Subcutaneous abdominal adipose tissue (tissue), 5 donors: ENCODE results near the gene PIMREG.
A peak's percentile ranks its signal among the peaks of the same experiment; 100 is the strongest.

Experiments
- H3K27ac ChIP-seq: one replicate; pipeline ENCODE4 v1.7.0; 2013; ENCODE audit warnings: low read depth, mild to moderate bottlenecking, inconsistent platforms, low read length, moderate library complexity
- H3K27me3 ChIP-seq, 5 donors: one replicate each; pipeline ENCODE4 v1.7.0; 2013; ENCODE audit warnings: low read length in 5 of 5, inconsistent platforms in 1 of 5; ENCODE audit not compliant: control insufficient read depth in 5 of 5, insufficient read depth in 4 of 5
- H3K36me3 ChIP-seq, 5 donors: one replicate each; pipeline ENCODE4 v1.7.0; 2013; ENCODE audit warnings: low read length in 5 of 5; ENCODE audit not compliant: control insufficient read depth in 5 of 5, insufficient read depth in 5 of 5
- H3K4me1 ChIP-seq, 5 donors: one replicate each; pipeline ENCODE4 v1.7.0; 2013; ENCODE audit warnings: low read length in 5 of 5, mild to moderate bottlenecking in 3 of 5, moderate library complexity in 1 of 5; ENCODE audit not compliant: control insufficient read depth in 5 of 5, insufficient read depth in 5 of 5
- H3K4me3 ChIP-seq, 5 donors: one replicate each; pipeline ENCODE4 v1.7.0; 2013; ENCODE audit warnings: low read length in 5 of 5, low read depth in 1 of 5
- H3K9ac ChIP-seq, 5 donors: one replicate each; pipeline ENCODE4 v1.7.0; 2013; ENCODE audit warnings: low read length in 5 of 5, mild to moderate bottlenecking in 4 of 5, moderate library complexity in 3 of 5
- H3K9me3 ChIP-seq, 5 donors: one replicate each; pipeline ENCODE4 v1.7.0; 2013; ENCODE audit warnings: low read length in 5 of 5; ENCODE audit not compliant: control insufficient read depth in 5 of 5
- donor health status: healthy.
- donor health status: healthy.
- donor health status: healthy.
- donor health status: healthy.
- donor health status: healthy.

The PIMREG gene

GRCh38 chr17:6422654-6423241 lies 21.5 kb upstream of the PIMREG start:
- Histone ChIP-seq H3K4me3 (no peak overlapping the region), H3K9ac (no peak overlapping the region), H3K4me1 (peaks cover 0 to 4% (median 0%) of the 10 kb centered on the region in 5 donors), H3K27ac (no peak overlapping the region), H3K36me3 (no peaks in the 10 kb centered on the region), H3K9me3 (no peaks in the 10 kb centered on the region), H3K27me3 (peaks cover 0 to 24% (median 19%) of the 10 kb centered on the region in 5 donors)

DNA sequence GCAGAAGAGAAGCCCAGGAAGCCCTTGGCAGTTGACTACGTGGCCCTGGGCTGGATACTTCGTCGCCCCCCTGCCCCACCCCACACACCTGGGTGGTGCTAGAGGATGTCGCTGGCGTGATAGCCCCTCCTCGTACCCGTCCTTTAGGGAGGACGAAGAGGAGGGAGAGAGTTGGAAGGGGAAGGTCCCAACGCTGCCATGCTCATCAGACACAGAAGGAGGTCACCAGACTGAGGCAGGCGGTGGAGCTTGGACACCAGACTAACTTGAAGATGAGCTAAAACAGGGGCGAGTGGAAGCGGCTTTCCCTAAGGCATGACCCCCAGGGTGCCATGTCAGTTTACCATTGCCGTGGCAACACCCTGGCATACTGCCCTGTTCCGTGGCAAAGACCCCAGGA lies 20.3 kb upstream of the PIMREG start:
- H3K4me3 ChIP-seq = no peak overlapping the region
- H3K27ac ChIP-seq = no peak overlapping the region

DNA sequence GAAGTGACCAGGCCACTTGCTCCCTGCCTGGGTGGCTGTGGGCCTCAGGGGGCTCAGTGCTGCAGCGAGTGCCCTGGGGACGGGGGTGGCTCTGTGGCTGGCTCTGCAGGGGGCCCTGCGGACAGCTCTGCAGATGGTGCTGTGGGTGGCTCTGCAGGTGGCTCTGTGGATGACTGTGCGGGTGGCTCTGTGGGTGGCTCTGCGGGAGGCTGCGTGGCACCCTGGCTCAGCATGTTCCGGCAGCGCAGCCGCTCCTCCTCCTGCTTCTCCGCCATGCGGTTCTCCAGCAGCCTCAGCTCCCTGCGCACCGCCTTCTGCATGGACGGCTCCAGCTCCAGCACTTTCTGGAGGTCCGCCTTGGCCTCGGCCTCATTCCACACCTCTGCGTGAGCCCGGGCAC lies 18.8 kb upstream of the PIMREG start:
- H3K27ac ChIP-seq = no peak overlapping the region
- no peak overlapping the region for H3K4me3 ChIP-seq
- H3K27me3 ChIP-seq = peaks cover 0 to 16% (median 12%) of the 10 kb centered on the region in 5 donors
- peaks cover 0 to 8% (median 0%) of the 10 kb centered on the region in 5 donors for H3K4me1 ChIP-seq
- H3K36me3 ChIP-seq = no peaks in the 10 kb centered on the region
- H3K9me3 ChIP-seq = no peaks in the 10 kb centered on the region
- H3K9ac ChIP-seq = no peak overlapping the region

More for the DNA sequence above, 20.3 kb upstream of the PIMREG start:
- Histone ChIP-seq H3K9ac (no peak overlapping the region), H3K36me3 (no peaks in the 10 kb centered on the region), H3K4me1 (peaks cover 0 to 8% (median 0%) of the 10 kb centered on the region in 5 donors), H3K27me3 (peaks cover 0 to 24% (median 17%) of the 10 kb centered on the region in 5 donors), H3K9me3 (no peaks in the 10 kb centered on the region)

- no peak overlapping the region for H3K4me3 ChIP-seq
- peaks cover 0 to 15% (median 9%) of the 10 kb centered on the region in 5 donors for H3K27me3 ChIP-seq
- no peak overlapping the region for H3K9ac ChIP-seq
Observed at GRCh38 chr17:6426356-6427101, 17.7 kb upstream of the PIMREG start.

GRCh38 chr17:6427279-6427781 lies 16.9 kb upstream of the PIMREG start:
- H3K27ac ChIP-seq = no peak overlapping the region
- H3K27me3 ChIP-seq = peaks cover 0 to 15% (median 9%) of the 10 kb centered on the region in 5 donors
- no peak overlapping the region for H3K4me3 ChIP-seq
- H3K9me3 ChIP-seq = peaks cover 0 to 6% (median 4%) of the 10 kb centered on the region in 5 donors
- no peaks in the 10 kb centered on the region for H3K36me3 ChIP-seq
- peaks cover 0 to 8% (median 0%) of the 10 kb centered on the region in 5 donors for H3K4me1 ChIP-seq
- H3K9ac ChIP-seq = peak overlapping the region in 1 of 5 donors; percentile 30

More at GRCh38 chr17:6426356-6427101, 17.7 kb upstream of the PIMREG start:
- peaks cover 0 to 6% (median 4%) of the 10 kb centered on the region in 5 donors for H3K9me3 ChIP-seq
- H3K27ac ChIP-seq = no peak overlapping the region
- H3K4me1 ChIP-seq = peaks cover 0 to 8% (median 0%) of the 10 kb centered on the region in 5 donors
- no peaks in the 10 kb centered on the region for H3K36me3 ChIP-seq

GRCh38 chr17:6428207-6428965 lies 15.9 kb upstream of the PIMREG start:
- peaks cover 0 to 8% (median 0%) of the 10 kb centered on the region in 5 donors for H3K4me1 ChIP-seq
- peaks cover 0 to 6% (median 4%) of the 10 kb centered on the region in 5 donors for H3K9me3 ChIP-seq
- H3K4me3 ChIP-seq = no peak overlapping the region
- no peak overlapping the region for H3K27ac ChIP-seq
- H3K27me3 ChIP-seq = peaks cover 0 to 15% (median 9%) of the 10 kb centered on the region in 5 donors
- H3K9ac ChIP-seq = no peak overlapping the region
- no peaks in the 10 kb centered on the region for H3K36me3 ChIP-seq

DNA sequence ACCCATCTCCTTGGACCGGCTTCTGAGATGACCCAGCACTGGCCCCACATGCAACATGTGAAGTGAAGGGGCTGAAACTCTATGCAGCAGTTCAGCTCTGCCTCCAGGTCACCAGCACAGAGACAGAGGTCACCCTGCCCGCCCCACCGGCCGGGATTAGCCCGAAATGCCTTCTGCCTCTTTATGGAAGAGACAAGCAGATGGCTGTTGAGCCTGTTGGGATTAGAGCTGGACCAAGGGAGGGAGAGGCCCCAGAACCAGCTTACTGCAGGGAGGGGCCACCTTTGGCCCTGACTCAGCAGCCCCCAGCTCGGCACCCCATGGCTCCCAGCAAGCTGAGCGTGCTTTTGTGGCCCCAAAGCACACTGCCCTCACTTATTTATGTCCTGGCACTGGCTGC lies 15.0 kb upstream of the PIMREG start:
- no peak overlapping the region for H3K4me3 ChIP-seq
- no peak overlapping the region for H3K27ac ChIP-seq
- H3K27me3 ChIP-seq = peaks cover 0 to 13% (median 4%) of the 10 kb centered on the region in 5 donors
- H3K9ac ChIP-seq = no peak overlapping the region
- H3K4me1 ChIP-seq = peaks cover 0 to 8% (median 0%) of the 10 kb centered on the region in 5 donors
- H3K36me3 ChIP-seq = no peaks in the 10 kb centered on the region
- H3K9me3 ChIP-seq = peaks cover 0 to 6% (median 4%) of the 10 kb centered on the region in 5 donors

- H3K9me3 ChIP-seq = peaks cover 0 to 6% (median 4%) of the 10 kb centered on the region in 5 donors
- H3K27me3 ChIP-seq = peaks cover 0 to 12% (median 3%) of the 10 kb centered on the region in 5 donors
- peaks cover 0 to 8% (median 0%) of the 10 kb centered on the region in 5 donors for H3K4me1 ChIP-seq
- H3K4me3 ChIP-seq = no peak overlapping the region
- no peak overlapping the region for H3K9ac ChIP-seq
- H3K27ac ChIP-seq = no peak overlapping the region
- H3K36me3 ChIP-seq = no peaks in the 10 kb centered on the region
Observed at GRCh38 chr17:6430769-6431168, 13.5 kb upstream of the PIMREG start.

DNA sequence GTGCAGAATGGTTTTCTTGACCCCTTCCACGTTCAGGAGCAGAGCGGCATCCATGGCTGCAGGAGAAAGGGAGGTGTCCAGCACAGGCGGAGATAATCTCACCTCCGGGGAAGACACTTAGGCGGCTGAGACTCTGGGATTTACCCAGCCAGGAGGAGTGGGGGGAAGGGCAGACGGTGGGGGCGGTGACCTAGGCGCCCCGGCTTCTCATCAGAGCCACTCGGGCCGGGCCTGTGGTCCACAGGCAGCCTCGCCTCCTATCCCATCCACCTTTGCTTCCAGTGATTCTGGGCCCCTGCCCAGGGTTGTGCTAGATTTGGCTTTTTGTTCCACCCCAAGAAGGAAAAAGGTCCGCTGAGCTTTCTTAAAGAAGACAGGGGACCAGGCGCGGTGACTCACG lies 9.2 kb upstream of the PIMREG start, which contains the start of gene AIPL1:
AIPL1 (minus strand) TSS at position 71 of the 400 bp plus-strand sequence; CDS start at position 54, 17 bp downstream.
- Histone ChIP-seq H3K4me3 (no peak within 1 kb of the TSS), H3K27me3 (peaks cover 8 to 27% (median 12%) of the 10 kb centered on the region in 5 donors), H3K4me1 (no peaks in the 10 kb centered on the region), H3K9me3 (peaks cover 0 to 6% (median 4%) of the 10 kb centered on the region in 5 donors), H3K27ac (no peak within 1 kb of the TSS), H3K36me3 (no peaks in the 10 kb centered on the region), H3K9ac (no peak within 1 kb of the TSS)
